GM18526 (cell line): ENCODE measurements around the gene LENG8.

Source experiments
- POLR2A ChIP-seq: IDR thresholded peaks from 3 replicates; pipeline ENCODE4 v1.6.1; 2011; ENCODE audit not compliant: insufficient read length; ENCODE audit errors: extremely low read depth

The LENG8 gene

DNA sequence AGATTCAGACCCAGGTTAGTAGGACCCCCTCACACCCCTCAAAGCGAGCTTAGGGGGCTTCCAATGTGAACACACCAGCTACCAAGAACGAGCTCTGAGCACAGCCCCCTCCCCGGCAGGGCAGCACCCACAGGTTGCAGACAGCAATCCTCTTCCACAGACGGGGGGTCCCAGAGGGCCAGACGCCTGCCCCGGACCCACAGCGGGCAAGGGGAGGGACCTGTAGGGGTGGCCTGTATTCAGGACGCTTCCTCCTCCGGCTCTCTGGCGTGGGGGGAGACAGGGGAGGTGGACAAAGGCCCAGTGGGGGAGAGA lies 29.0 kb upstream of the LENG8 start:
- no peak for TF ChIP-seq POLR2A

DNA sequence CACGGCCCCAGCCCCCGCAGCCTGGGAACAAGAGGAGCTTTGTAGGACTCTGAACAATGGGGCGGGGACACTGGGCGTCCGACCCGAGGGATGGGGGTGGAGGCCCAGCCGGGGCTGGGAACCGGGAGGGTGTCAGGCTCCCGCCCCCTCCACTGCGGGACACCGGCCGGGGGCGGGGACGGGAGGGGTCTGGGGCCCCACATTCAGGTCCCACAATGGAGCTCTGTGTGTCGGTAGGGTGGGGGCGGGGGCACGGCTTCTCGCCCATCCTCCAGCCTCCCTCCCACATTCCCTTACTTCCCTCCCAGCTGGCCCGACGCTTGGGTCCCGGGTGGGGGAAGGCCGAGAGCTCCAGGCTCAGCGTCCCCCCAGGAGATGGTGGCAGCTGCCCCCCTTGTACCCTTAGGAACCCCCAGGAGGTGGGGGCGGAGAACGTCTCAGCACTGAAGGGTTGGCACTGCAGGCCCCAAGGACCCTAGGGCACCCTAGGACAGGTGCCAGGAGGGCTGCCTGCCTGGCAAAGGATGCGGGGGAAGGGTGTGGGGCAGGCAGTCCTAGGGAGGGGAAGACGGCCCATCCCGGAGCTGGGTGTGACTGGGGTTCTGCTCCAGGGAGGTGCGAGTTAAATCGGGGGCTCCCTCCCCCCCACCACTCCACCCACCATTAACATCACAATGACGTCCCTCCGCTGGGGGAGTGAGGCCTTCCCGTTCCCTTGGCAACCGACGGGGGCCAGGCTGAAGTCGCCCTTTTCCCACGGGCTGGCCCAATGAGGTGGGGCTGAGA lies 28.4 kb upstream of the LENG8 start:
- no peak for TF ChIP-seq POLR2A

DNA sequence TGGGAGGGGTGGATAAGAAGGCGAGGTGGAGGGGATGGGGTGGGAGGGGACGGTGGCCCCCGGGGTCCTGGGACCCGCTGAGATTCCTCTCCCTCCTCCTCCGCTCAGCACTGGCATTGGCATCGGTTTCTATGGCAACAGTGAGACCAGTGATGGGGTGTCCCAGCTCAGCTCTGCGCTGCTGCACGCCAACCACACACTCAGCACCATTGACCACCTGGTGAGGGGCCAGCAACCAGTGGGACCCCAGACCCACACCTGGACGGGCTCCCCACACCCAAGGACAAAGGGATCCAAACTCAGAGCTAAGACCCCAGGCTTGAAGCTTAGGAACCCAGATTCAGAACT lies 27.9 kb upstream of the LENG8 start:
- TF ChIP-seq POLR2A: no peak

DNA sequence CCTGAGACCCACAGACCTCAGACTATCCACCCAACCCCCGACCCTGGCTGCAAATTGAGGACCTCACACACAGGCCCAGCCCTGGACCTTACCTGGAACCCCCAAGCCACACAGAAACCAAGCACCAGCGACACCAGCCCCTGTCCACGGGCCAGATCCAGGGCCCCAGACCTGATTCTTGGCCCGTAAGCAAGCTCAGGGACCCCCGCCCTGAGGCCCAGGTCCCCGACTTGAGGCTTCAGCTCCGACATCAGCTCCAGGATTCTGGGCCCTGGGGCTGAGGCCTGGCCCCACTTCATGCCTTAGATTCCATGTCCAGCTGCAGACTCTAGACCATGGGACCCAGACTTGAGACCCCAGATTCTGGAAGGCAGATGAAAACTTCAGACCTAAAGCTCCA lies 27.5 kb upstream of the LENG8 start:
- TF ChIP-seq POLR2A: no peak

DNA sequence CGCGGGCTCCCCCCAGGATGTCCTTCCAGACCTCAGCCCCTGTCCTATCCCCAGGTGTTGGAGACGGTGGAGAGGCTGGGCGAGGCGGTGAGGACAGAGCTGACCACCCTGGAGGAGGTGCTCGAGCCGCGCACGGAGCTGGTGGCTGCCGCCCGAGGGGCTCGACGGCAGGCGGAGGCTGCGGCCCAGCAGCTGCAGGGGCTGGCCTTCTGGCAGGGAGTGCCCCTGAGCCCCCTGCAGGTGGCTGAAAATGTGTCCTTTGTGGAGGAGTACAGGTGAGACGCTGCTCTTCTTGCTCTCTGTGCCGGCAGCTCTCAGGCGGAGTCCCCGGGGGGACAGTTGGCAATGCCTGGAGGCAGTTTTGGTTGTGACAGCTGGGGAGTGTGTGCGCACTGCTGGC lies 26.9 kb upstream of the LENG8 start:
- TF ChIP-seq POLR2A: no peak

DNA sequence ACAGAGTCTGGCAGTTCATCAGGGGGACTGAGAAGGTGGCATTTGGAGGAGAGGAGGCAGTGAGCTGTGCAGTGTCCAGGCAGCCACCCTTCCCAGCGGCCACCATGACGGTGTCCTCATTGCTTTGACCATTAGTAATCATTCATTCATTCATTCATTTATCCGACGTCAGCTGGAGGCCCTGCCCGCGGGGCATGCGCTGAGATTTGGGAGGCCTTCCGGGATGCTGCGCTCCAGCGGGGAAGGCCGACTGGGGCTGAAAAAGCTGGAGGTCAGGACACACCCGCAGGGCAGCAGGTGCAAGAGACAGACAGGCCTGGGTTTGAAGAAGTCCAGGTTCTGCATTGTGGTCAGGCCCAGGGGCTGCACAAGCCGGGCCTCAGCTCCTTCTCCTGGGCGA lies 24.8 kb upstream of the LENG8 start:
- TF ChIP-seq POLR2A: no peak

DNA sequence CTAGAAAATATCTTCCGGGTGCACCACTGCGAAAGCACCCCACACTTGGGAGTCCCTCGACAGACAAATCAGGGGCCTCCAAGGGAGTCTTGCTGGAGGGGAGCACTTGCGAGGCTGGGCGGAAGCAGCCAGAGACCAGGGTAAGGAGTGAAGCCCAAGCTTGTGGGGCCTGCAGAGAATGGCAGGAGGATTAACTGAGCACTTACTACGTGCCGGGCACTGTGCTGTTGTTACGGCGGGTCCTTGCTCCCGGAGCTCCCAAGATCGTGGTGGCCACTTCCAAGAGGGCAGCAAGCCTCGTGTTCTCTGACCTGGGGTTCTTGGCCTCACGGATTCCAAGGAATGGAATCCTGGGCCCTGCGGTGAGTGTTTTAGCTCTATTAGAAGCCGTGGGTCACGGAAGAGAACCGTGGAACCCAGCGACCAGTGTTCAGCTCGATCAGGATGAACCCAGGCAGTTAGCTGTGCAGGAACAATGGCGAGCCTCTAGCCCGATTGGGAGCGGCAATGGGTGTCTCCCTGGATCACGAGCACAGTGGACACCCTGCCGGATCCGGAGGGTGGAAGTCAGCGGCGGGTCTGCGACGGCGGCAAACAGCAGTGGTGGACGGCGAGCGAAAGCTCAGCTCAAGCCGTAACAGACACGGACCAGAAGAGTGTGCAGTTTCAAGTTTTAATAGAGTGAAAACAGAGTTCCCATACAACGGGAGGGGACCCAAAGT lies 24.2 kb upstream of the LENG8 start:
- no peak for TF ChIP-seq POLR2A

DNA sequence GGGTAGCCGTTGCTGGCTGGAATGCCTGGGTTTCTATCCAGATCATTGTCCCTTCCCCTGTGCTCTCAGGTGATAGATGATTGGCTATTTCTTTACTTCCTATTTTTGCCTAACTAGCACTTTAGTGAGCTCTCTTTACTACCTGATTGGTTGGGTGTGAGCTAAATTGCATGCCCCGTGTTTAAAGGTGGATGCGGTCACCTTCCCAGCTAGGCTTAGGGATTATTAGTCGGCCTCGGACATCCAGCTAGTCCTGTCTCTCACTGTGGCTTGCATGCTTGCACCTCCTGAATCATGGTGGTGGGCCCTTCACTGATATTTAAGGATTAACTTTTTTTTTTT lies 23.6 kb upstream of the LENG8 start:
- TF ChIP-seq POLR2A: no peak

DNA sequence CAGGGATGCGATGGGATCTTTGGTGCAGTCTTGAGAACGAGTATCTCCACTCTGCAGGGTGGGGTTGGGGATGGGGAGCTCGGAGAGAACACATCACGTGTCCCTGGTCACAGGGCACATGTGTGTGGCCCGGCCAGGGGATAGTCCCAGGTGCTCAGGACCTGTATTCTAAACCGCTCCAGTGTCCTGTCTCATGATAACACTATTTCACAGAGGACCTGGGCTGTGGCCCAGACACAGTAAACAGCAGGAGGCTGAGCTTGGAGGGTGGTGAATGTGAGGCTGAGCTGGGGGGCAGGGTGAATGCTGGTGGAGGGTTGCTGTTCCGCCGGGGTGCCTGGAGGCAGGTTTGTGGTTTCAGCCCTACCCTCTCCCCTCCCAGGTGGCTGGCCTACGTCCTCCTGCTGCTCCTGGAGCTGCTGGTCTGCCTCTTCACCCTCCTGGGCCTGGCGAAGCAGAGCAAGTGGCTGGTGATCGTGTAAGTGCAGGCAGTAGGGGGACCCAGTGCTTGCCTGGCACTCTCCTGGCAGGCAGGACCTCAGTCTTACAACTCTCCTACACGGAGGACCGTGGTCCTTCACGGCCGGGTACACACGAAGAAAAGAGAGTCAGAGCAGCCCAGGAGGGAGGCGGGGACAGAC lies 22.6 kb upstream of the LENG8 start:
- TF ChIP-seq POLR2A: no peak

DNA sequence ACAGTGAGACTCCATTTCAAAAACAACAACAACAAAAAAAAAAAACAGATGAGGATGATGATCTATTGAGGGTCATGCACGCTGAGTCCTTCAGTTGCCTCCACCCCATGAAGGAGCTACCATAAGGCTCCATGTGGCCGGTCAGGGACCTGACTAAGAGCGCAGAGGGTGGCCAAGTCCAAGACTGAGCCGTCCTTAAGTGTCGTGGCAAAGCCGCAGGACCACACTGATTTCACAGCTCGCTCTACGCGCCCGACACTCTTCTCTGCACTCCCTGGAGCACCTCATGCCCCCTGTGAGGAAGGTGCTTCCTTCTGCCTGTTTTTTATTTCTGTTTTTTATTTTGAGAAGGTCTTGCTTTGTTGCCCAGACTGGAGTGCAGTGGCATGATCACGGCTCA lies 21.4 kb upstream of the LENG8 start:
- no peak for TF ChIP-seq POLR2A

DNA sequence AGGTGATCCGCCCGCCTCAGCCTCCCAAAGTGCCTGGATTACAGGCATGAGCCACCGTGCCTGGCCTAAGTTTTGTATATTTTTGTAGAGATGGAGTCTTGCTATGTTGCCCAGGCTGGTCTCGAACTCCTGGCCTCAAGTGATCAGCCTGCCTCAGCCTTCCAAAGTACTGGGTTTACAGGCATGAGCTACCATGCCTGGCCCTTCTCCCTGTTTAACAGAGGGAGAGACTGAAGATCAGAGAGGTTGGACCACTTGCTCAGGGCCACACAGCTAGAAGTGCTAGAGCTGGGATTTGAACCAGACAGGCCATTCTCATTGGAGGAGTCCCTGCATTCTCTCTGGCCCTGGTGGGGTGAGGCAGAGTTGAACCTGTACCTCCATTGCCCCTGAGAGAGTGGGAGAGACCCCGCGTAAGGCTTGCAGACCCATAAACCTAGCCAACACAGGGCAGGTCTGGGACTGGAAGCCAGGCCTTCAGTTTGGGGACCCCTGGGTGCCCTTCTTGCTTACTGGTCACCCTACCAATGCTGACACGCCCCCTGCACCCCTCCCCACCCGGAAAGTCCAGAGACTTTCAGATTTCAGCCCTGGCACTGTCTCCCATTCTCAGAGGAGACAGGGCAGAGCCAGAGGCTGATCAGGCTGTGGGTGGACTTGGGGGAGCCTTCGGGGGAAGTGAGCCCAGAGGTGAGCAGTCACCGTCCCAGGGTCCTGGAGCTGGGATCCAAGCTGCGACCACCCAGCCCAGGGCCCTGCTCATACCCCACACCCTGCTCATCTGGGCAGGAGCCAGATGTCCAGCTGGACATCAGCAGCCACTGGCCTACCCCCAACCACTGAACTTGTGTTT lies 20.4 kb upstream of the LENG8 start:
- no peak for TF ChIP-seq POLR2A

DNA sequence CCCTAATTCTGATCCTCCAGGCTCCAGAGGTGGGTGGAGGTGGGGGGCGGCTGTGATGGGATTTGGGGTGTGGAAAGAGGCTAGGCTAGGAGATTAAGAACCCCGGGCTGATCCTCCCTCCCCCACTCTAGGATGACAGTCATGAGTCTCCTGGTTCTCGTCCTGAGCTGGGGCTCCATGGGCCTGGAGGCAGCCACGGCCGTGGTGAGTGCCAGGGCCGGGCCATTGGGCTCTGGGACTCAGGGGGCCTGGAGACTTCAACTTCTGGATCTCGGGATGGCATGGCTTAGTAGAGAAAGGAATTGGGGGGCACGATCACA lies 19.9 kb upstream of the LENG8 start:
- TF ChIP-seq POLR2A: no peak

DNA sequence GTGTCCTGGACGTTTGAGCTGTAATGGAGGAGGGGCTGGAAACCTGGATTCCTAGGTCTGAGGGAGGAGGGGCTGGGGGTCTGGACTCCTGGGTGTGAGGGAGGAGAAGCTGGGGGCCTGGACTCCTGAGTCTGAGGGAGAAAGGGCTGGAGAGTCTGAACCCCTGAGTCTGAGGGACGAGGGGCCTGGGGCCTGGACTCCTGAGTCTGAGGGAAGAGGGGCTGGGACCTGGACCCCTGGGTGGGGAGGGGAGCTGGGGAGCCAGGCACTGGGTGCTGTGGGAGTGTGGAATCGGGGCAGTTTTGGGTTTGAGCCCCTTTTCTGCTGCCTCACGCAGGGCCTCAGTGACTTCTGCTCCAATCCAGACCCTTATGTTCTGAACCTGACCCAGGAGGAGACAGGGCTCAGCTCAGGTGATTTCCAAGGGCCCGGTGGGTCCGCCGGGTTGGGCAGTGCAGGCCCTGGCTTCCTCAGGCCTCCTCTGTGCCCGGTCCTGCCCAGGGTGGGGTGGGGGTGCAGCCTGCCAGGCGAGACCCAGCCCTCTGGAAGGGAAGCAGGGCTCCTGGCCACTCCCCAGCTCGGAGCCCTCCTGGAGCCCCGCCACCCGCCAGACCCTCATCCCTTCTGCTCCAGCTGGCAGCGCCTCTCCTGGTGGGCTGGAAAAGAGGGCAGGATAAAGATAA lies 19.3 kb upstream of the LENG8 start:
- TF ChIP-seq POLR2A: no peak

DNA sequence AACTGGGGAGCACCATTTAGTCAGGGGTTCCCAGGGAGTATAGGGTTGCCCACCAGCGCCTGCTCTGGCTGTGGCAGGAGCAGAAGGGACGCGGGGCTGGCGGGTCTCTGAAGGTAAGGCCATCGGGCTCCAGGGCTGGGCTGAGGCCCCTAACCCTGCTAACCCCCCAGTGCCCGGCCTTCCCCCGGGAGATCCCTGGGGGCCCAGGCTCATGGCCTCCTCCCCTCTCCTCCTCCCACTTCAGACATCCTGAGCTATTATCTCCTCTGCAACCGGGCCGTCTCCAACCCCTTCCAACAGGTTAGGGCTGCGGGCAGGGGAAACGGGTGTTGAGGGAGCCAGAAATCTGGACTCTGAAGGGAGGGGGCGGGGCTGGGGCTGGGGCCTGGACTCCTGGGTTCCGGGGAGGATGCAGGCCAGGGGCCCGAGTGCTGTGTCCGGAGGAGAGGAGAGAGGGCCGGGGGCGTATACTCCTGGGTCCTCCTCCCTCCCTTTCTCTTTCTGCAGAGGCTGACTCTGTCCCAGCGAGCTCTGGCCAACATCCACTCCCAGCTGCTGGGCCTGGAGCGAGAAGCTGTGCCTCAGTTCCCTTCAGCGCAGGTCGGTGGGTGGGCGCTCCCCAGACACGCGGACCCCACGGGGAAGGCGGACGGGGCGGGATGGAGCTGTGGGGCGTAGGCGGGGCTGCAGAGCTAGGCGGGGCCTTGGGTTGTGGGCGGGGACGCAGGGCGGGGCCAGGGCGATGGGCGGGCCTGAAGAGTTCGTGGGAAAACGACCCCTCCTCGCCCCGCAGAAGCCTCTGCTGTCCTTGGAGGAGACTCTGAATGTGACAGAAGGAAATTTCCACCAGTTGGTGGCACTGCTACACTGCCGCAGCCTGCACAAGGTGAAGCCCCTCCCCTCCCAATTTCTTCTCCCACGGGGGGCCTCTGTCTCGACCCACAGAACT lies 18.4 kb upstream of the LENG8 start:
- no peak for TF ChIP-seq POLR2A
